Loucy (cell line): ENCODE results near the gene CTXN3.

Experiments
- EZH2phosphoT487 ChIP-seq: fragments of 200-600 bp; IDR thresholded peaks from 2 replicates; pipeline ENCODE4 v1.6.1; 2018; ENCODE audit warnings: antibody characterized with exemption, mild to moderate bottlenecking, moderate library complexity, borderline replicate concordance
- TF ChIP-seq, protein P1 (sequence below): fragments of 200-600 bp; sonication (generic); conservative IDR thresholded peaks from 2 replicates; pipeline ENCODE4 v1.5.1; 2014; ENCODE audit warnings: mild to moderate bottlenecking, antibody characterized with exemption, low read length

GRCh38 chr5:127686424-127686823 lies 37.5 kb downstream of the CTXN3 start:
- TF ChIP-seq, protein P1, sequence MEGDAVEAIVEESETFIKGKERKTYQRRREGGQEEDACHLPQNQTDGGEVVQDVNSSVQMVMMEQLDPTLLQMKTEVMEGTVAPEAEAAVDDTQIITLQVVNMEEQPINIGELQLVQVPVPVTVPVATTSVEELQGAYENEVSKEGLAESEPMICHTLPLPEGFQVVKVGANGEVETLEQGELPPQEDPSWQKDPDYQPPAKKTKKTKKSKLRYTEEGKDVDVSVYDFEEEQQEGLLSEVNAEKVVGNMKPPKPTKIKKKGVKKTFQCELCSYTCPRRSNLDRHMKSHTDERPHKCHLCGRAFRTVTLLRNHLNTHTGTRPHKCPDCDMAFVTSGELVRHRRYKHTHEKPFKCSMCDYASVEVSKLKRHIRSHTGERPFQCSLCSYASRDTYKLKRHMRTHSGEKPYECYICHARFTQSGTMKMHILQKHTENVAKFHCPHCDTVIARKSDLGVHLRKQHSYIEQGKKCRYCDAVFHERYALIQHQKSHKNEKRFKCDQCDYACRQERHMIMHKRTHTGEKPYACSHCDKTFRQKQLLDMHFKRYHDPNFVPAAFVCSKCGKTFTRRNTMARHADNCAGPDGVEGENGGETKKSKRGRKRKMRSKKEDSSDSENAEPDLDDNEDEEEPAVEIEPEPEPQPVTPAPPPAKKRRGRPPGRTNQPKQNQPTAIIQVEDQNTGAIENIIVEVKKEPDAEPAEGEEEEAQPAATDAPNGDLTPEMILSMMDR, result no peak
- no peak for TF ChIP-seq EZH2phosphoT487
